Nephron (organoid): ENCODE results near the gene COL4A1.

ENCODE experiments used
- H3K27ac Mint-ChIP-seq, 3 experiments: 2 replicates each; pipeline ENCODE4 v1.8.0; 2020; ENCODE audit warnings: mixed read lengths in 3 of 3, mild to moderate bottlenecking in 2 of 3, moderate library complexity in 1 of 3
- H3K27me3 Mint-ChIP-seq: 2 replicates; pipeline ENCODE4 v1.8.0; 2021; ENCODE audit warnings: low read depth, mild to moderate bottlenecking, moderate library complexity, mixed read lengths
- H3K36me3 Mint-ChIP-seq: 2 replicates; pipeline ENCODE4 v1.8.0; 2020; ENCODE audit warnings: low read depth, mixed read lengths
- H3K4me1 Mint-ChIP-seq: 2 replicates; pipeline ENCODE4 v1.8.0; 2020; ENCODE audit warnings: mixed read lengths
- H3K4me3 Mint-ChIP-seq, 3 experiments: 2 replicates each; pipeline ENCODE4 v1.8.0; 2020; ENCODE audit warnings: mild to moderate bottlenecking in 3 of 3, mixed read lengths in 3 of 3, moderate library complexity in 2 of 3
- H3K9me3 Mint-ChIP-seq: 2 replicates; pipeline ENCODE4 v1.8.0; 2020; ENCODE audit warnings: mixed read lengths
- TF ChIP-seq, protein P1 (sequence below), 3 experiments: fragments of 200-600 bp; sonication (generic); IDR thresholded peaks; one replicate each; pipeline ENCODE4 v1.5.0; 2021; ENCODE audit warnings: antibody characterized with exemption in 3 of 3; ENCODE audit not compliant: unreplicated experiment in 3 of 3

COL4A1 gene

DNA sequence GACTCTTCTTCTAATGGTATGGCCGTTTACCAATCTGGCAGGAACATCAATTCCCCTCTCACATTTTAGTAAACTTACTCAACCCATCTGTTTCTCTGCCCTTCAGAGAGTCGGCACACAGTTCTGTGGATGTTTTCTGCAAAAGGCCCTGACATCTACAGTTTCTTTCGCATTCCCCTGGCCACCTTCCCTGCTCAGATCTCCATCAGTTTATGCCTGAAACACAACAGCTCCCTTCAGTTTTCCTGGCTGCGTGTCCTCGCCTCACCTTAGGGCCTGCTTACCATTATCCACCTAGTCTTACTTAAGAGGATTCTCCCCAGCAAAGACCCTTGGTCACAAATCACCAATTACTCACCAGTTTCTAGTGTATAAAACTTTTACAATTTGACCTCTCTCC lies 25.2 kb downstream of the COL4A1 start:
- TF ChIP-seq, protein P1, sequence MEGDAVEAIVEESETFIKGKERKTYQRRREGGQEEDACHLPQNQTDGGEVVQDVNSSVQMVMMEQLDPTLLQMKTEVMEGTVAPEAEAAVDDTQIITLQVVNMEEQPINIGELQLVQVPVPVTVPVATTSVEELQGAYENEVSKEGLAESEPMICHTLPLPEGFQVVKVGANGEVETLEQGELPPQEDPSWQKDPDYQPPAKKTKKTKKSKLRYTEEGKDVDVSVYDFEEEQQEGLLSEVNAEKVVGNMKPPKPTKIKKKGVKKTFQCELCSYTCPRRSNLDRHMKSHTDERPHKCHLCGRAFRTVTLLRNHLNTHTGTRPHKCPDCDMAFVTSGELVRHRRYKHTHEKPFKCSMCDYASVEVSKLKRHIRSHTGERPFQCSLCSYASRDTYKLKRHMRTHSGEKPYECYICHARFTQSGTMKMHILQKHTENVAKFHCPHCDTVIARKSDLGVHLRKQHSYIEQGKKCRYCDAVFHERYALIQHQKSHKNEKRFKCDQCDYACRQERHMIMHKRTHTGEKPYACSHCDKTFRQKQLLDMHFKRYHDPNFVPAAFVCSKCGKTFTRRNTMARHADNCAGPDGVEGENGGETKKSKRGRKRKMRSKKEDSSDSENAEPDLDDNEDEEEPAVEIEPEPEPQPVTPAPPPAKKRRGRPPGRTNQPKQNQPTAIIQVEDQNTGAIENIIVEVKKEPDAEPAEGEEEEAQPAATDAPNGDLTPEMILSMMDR (IDR thresholded peaks at IDR 0.05; ENCODE audit: unreplicated experiment in 3 of 3) = no peak
- no peaks in the 10 kb centered on the region for H3K9me3 Mint-ChIP-seq
- H3K4me1 Mint-ChIP-seq = peaks cover 32% of the 10 kb centered on the region
- H3K36me3 Mint-ChIP-seq = no peaks in the 10 kb centered on the region
- no peak overlapping the region for H3K27ac Mint-ChIP-seq
- H3K4me3 Mint-ChIP-seq = no peak overlapping the region
- H3K27me3 Mint-ChIP-seq = no peaks in the 10 kb centered on the region

DNA sequence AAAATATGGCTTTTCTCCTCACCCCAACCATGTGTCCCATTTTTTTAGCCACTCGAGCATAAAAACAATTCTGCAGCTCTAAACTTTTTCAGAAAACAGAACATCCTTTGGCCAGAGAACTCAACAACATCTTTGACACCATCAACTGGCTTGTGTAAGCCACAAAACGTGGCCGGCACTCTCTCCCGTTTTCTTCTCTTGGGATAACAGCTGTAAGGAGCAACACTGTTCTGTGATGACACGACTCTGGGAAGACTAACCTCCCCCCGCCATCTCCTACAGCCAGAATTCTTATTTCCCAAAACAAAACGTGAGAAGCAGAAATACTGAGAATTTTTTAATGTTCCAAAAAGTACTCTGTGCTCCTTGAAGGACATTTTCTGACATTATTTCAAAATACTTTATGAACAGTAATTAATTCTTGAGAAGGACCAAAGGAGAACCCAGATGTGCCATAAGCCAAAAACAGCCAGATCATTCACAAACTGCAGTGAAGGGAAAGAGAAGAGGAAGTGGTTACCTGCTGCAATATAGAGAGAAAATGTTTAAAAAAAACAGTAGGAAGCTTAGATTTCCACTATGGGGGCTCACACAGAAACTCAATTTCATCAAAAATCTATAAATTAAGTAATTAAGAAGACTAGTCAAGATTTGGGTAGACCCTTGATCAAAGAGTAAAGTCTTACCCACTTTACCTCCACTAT lies 25.8 kb downstream of the COL4A1 start:
- no peak overlapping the region for H3K4me3 Mint-ChIP-seq
- H3K27ac Mint-ChIP-seq = no peak overlapping the region

DNA sequence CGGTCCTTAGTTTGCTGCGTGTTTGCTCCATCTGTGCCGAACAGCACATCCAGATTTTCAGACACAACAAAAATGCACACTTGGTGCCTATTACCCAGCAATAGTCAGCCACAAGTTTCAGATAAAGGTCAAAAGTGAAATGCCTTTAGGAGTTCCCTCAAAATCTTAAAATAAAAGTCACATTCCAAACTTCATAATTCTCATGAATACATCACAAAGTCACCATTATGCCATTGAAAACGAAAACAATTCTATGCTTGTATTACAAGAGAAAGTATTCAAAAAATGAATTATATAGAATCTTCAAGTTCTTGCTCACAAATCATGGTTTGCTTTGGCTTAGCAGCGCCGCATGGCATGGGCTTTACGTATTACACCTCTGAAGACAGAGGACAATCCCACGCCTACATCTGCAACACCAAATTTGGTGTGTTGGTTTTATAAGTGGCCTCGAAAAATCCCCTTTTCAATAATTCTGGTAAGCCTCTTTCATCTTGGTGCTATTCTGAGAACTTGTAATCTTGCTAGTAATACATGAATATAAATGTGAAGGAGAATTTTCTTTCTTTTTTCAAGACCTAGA lies 26.6 kb downstream of the COL4A1 start:
- Mint-ChIP-seq H3K4me1 (peaks cover 31% of the 10 kb centered on the region), H3K27me3 (no peaks in the 10 kb centered on the region), H3K9me3 (no peaks in the 10 kb centered on the region), H3K36me3 (peaks cover 7% of the 10 kb centered on the region), H3K4me3 (no peak overlapping the region), H3K27ac (no peak overlapping the region)
- TF ChIP-seq, protein P1 (IDR thresholded peaks at IDR 0.05; ENCODE audit: unreplicated experiment in 3 of 3) = no peak

More for the DNA sequence above, 25.8 kb downstream of the COL4A1 start:
- peaks cover 3% of the 10 kb centered on the region for H3K36me3 Mint-ChIP-seq
- H3K9me3 Mint-ChIP-seq = no peaks in the 10 kb centered on the region
- H3K27me3 Mint-ChIP-seq = no peaks in the 10 kb centered on the region
- TF ChIP-seq, protein P1 (IDR thresholded peaks at IDR 0.05; ENCODE audit: unreplicated experiment in 3 of 3) = no peak
- H3K4me1 Mint-ChIP-seq = peaks cover 30% of the 10 kb centered on the region

DNA sequence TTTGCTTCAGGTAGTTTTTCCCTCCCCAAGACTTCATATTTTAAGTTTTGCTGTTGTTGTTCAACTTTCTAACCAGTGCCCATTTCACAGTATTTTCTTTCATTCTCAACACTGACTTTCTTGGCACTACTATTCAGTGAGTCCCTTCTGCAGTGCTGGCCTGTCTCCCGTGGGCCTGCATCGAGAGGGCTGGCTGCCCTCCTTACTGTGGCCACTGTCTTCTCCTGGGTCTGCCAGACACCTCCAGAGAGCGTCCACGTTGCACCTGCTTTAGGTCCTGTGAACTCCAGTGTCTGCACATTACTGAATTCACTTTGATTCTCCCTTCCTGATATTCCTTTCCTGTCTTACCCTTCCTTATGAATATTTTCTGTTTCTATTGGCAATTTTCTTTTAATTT lies 27.3 kb downstream of the COL4A1 start:
- no peak overlapping the region for H3K27ac Mint-ChIP-seq
- H3K4me3 Mint-ChIP-seq = no peak overlapping the region
- peaks cover 31% of the 10 kb centered on the region for H3K4me1 Mint-ChIP-seq
- H3K9me3 Mint-ChIP-seq = no peaks in the 10 kb centered on the region
- TF ChIP-seq, protein P1 (IDR thresholded peaks at IDR 0.05; ENCODE audit: unreplicated experiment in 3 of 3) = no peak
- no peaks in the 10 kb centered on the region for H3K27me3 Mint-ChIP-seq
- H3K36me3 Mint-ChIP-seq = peaks cover 7% of the 10 kb centered on the region

DNA sequence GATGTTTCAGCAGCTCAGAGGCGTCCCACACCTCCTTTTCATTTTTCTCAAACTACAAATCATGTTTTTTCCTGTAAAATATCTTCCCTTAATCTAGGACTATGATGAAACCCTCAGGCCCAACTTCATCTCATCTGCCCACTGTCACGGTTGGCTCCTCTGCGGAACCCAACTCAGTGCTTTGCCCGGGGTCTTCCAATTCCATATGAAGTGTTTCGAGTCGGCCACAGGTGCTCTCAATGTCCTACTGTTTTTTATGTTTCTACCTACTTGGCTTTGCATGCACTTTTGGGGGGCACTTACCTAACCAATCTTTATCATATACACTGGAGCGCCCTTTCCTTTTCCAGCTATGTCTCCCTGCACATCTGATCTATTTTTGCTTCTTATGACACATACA lies 28.1 kb downstream of the COL4A1 start:
- TF ChIP-seq, protein P1 (IDR thresholded peaks at IDR 0.05; ENCODE audit: unreplicated experiment in 3 of 3) = no peak
- Mint-ChIP-seq H3K4me1 (peaks cover 27% of the 10 kb centered on the region), H3K27me3 (peaks cover 3% of the 10 kb centered on the region), H3K4me3 (no peak overlapping the region), H3K9me3 (no peaks in the 10 kb centered on the region), H3K36me3 (peaks cover 7% of the 10 kb centered on the region), H3K27ac (no peak overlapping the region)
